Suppressor macrophage (primary cell): ENCODE results near the gene MRPS27.
"Not testable (repeated sequence)": the region's sequence is repeated elsewhere in the genome, so short reads cannot be mapped to it uniquely, and the experiment has no call there.

Source experiments
- DNase-seq, 4 experiments: peaks; one replicate each; pipeline ENCODE4 v3.0.0-alpha.2; 2020 to 2022

The MRPS27 gene

GRCh38 chr5:72325566-72326305 lies 5.7 kb upstream of the MRPS27 start:
- no peak for DNase-seq

GRCh38 chr5:72324189-72324825 lies 4.3 kb upstream of the MRPS27 start:
- no peak for DNase-seq

- DNase-seq = peak; percentile 9 to 43 (median 22)
Observed at GRCh38 chr5:72319435-72319975, 535 bp downstream of the MRPS27 start.

GRCh38 chr5:72314571-72315172 lies 5.4 kb downstream of the MRPS27 start:
- DNase-seq = peak in 1 of 4 experiments; percentile 4

GRCh38 chr5:72313141-72313540 lies 6.9 kb downstream of the MRPS27 start:
- no peak for DNase-seq

GRCh38 chr5:72308853-72309191 lies 11.2 kb downstream of the MRPS27 start:
- DNase-seq = no peak

GRCh38 chr5:72307968-72308852 lies 11.8 kb downstream of the MRPS27 start:
- peak; percentile 99 to 100 (median 100) for DNase-seq

GRCh38 chr5:72307573-72307967 lies 12.5 kb downstream of the MRPS27 start:
- no peak for DNase-seq

- peak; percentile 9 to 47 (median 36) for DNase-seq
Observed at GRCh38 chr5:72305194-72306142, 14.6 kb downstream of the MRPS27 start.

- DNase-seq = no peak
Observed at GRCh38 chr5:72302171-72302570, 17.9 kb downstream of the MRPS27 start.

- no peak for DNase-seq
Observed at GRCh38 chr5:72301557-72301956, 18.5 kb downstream of the MRPS27 start.

- DNase-seq = no peak
Observed at GRCh38 chr5:72300590-72301339, 19.3 kb downstream of the MRPS27 start.

- no peak for DNase-seq
Observed at GRCh38 chr5:72298711-72299110, 21.3 kb downstream of the MRPS27 start.

- DNase-seq = not testable (repeated sequence)
Observed at GRCh38 chr5:72298136-72298535, 21.9 kb downstream of the MRPS27 start.

GRCh38 chr5:72296256-72296655 lies 23.8 kb downstream of the MRPS27 start:
- no peak for DNase-seq

- DNase-seq = no peak
Observed at GRCh38 chr5:72295539-72295938, 24.5 kb downstream of the MRPS27 start.

- no peak for DNase-seq
Observed at GRCh38 chr5:72294473-72294872, 25.6 kb downstream of the MRPS27 start.

- no peak for DNase-seq
Observed at GRCh38 chr5:72293495-72294055, 26.5 kb downstream of the MRPS27 start.

GRCh38 chr5:72292411-72292810 lies 27.6 kb downstream of the MRPS27 start:
- no peak for DNase-seq

- DNase-seq = no peak
Observed at GRCh38 chr5:72291601-72292000, 28.4 kb downstream of the MRPS27 start.
